ENCODE data around the gene AMH.

Gene AMH

DNA sequence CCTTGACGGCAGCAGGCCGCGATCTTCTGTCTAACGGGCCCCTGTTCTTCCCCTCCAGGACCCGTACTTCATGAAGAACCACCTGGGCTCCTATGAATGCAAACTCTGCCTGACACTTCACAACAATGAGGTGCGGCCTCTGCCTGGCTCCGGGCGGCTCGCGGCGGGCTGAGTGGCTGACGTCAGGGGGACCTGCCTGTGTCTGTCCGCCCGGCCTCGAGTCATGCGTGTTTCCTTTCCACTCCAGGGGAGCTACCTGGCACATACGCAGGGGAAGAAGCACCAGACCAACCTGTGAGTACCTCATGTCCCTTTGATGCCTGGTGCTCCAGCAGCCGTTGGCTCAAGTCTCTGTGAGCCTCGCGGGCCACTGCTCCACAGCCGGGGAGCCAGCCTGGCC, 4.6 kb upstream of the AMH start:
- no peak overlapping the region for H3K27ac ChIP-seq (ENCODE audit: low read length)
- H3K79me2 ChIP-seq (ENCODE audit: low read length): peaks cover 45% of the 10 kb centered on the region
- H2AFZ ChIP-seq (ENCODE audit: low read depth, low read length): no peak overlapping the region
- H3K4me1 ChIP-seq (ENCODE audit: low read length): peaks cover 4% of the 10 kb centered on the region; the same call in 1 of the 2 replicates
- TF ChIP-seq EZH2phosphoT487 (IDR thresholded peaks at IDR 0.05; ENCODE audit: low read depth): no peak
- TF ChIP-seq, protein P1, sequence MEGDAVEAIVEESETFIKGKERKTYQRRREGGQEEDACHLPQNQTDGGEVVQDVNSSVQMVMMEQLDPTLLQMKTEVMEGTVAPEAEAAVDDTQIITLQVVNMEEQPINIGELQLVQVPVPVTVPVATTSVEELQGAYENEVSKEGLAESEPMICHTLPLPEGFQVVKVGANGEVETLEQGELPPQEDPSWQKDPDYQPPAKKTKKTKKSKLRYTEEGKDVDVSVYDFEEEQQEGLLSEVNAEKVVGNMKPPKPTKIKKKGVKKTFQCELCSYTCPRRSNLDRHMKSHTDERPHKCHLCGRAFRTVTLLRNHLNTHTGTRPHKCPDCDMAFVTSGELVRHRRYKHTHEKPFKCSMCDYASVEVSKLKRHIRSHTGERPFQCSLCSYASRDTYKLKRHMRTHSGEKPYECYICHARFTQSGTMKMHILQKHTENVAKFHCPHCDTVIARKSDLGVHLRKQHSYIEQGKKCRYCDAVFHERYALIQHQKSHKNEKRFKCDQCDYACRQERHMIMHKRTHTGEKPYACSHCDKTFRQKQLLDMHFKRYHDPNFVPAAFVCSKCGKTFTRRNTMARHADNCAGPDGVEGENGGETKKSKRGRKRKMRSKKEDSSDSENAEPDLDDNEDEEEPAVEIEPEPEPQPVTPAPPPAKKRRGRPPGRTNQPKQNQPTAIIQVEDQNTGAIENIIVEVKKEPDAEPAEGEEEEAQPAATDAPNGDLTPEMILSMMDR (IDR thresholded peaks at IDR 0.05; ENCODE audit: low read depth, low read length): no peak
- peaks cover 75% of the 10 kb centered on the region for H3K36me3 ChIP-seq (replicated peaks; ENCODE audit: low read depth, low read length)
- H3K9me3 ChIP-seq (ENCODE audit: insufficient read depth, low read length): no peaks in the 10 kb centered on the region
- H3K4me2 ChIP-seq (ENCODE audit: low read length): no peak overlapping the region
- H3K4me3 ChIP-seq (ENCODE audit: low read length): no peak overlapping the region
- H3K9ac ChIP-seq (ENCODE audit: low read length): no peak overlapping the region
- no peaks in the 10 kb centered on the region for H3K27me3 ChIP-seq (ENCODE audit: low read depth, low read length)
- H4K20me1 ChIP-seq (ENCODE audit: insufficient read depth, low read length): peaks cover 70% of the 10 kb centered on the region

DNA sequence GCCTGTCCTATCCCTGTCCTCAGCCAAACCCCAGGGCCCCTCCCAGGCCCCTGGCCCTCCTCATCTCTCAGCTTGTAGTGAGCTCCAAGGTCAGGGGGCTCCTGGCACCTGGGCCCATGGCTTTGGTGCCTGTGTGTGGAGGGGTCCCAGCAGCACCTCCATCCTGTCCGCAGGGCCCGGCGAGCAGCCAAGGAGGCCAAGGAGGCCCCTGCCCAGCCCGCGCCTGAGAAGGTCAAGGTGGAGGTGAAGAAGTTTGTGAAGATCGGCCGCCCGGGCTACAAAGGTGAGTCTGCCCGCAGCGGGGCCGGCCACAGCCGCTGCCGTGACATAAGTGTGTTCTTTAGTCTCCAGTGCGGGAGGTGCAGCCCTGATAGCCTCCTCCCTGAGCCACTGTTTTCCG, 3.9 kb upstream of the AMH start:
- no peak for TF ChIP-seq EZH2phosphoT487 (IDR thresholded peaks at IDR 0.05; ENCODE audit: low read depth)
- TF ChIP-seq, protein P1 (IDR thresholded peaks at IDR 0.05; ENCODE audit: low read depth, low read length): no peak
- no peak overlapping the region for H3K27ac ChIP-seq (ENCODE audit: low read length)
- peaks cover 75% of the 10 kb centered on the region for H3K36me3 ChIP-seq (replicated peaks; ENCODE audit: low read depth, low read length)

DNA sequence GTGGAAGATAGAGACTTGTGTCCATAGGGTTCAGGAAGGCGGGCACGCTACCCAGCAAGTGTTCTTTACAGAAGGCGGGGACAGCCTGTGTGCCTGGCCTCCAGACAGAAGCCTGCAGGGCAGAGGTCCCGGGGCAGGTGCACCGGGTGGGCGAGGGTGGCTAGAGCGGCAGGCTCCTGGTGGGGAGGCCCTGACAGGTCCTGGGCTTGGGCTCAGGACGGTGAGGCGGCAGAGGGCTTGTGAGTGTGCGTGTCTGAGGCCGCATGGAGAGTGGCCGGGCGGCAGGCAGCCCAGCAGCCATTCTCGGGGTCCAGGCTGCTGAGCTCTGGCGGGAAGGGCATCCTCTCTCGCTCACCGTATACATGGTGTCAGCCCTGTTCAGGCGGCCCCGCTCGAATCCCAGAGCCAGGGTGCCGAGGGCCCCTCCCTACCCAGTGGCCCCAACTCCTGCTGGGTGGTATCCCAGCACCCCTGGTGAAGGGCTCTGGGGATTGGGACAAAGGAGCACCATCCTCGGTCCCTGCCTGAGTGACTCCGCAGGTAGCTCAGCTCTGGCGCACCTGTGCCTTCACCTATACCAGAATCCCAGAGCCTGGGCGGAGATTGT, 3.0 kb upstream of the AMH start:
- Histone ChIP-seq H3K4me2 (ENCODE audit: low read length) (no peak overlapping the region), H3K4me1 (ENCODE audit: low read length) (no peaks in the 10 kb centered on the region), H3K27me3 (ENCODE audit: low read depth, low read length) (no peaks in the 10 kb centered on the region), H3K27ac (ENCODE audit: low read length) (no peak overlapping the region), H4K20me1 (ENCODE audit: insufficient read depth, low read length) (peaks cover 53% of the 10 kb centered on the region), H3K4me3 (ENCODE audit: low read length) (no peak overlapping the region), H3K9me3 (ENCODE audit: insufficient read depth, low read length) (no peaks in the 10 kb centered on the region), H3K79me2 (ENCODE audit: low read length) (peaks cover 29% of the 10 kb centered on the region), H3K9ac (ENCODE audit: low read length) (no peak overlapping the region), H2AFZ (ENCODE audit: low read depth, low read length) (no peak overlapping the region), H3K36me3 (replicated peaks; ENCODE audit: low read depth, low read length) (peaks cover 71% of the 10 kb centered on the region)
- TF ChIP-seq EZH2phosphoT487 (IDR thresholded peaks at IDR 0.05; ENCODE audit: low read depth): no peak
- TF ChIP-seq, protein P1 (IDR thresholded peaks at IDR 0.05; ENCODE audit: low read depth, low read length): no peak

More for the DNA sequence above, 3.9 kb upstream of the AMH start:
- Histone ChIP-seq H3K79me2 (ENCODE audit: low read length) (peaks cover 37% of the 10 kb centered on the region), H3K9ac (ENCODE audit: low read length) (no peak overlapping the region), H2AFZ (ENCODE audit: low read depth, low read length) (no peak overlapping the region), H3K4me2 (ENCODE audit: low read length) (no peak overlapping the region), H4K20me1 (ENCODE audit: insufficient read depth, low read length) (peaks cover 62% of the 10 kb centered on the region), H3K4me3 (ENCODE audit: low read length) (no peak overlapping the region), H3K9me3 (ENCODE audit: insufficient read depth, low read length) (no peaks in the 10 kb centered on the region), H3K27me3 (ENCODE audit: low read depth, low read length) (no peaks in the 10 kb centered on the region), H3K4me1 (ENCODE audit: low read length) (no peaks in the 10 kb centered on the region)

DNA sequence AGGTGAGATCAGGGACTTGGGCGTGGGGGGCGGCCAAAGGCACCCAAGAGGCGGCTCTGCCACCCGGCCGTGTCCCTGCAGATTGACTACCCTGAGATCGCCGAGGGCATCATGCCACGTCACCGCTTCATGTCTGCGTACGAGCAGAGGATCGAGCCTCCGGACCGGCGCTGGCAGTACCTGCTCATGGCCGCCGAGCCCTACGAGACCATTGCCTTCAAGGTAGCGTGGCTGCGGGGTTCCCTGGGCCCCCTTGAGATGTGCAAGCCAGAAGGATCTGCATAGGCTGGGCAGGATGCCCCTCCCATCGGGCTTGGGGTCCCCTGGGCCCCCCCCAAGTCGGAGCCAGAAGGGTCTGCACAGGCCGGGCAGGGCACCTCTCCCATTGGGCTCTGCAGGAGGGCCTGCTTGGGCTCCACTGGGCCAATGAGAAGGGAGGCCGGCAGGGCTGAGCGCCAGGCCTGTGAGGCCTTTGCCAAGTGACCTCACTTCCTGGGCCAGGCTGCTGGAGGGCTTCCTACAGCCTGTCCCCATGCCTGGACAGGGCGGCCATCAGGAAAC, 2.2 kb upstream of the AMH start:
- Histone ChIP-seq H3K9ac (ENCODE audit: low read length) (no peak overlapping the region), H4K20me1 (ENCODE audit: insufficient read depth, low read length) (peaks cover 46% of the 10 kb centered on the region)
- TF ChIP-seq EZH2phosphoT487 (IDR thresholded peaks at IDR 0.05; ENCODE audit: low read depth): no peak
- TF ChIP-seq, protein P1 (IDR thresholded peaks at IDR 0.05; ENCODE audit: low read depth, low read length): no peak

More for the DNA sequence above, 2.2 kb upstream of the AMH start:
- Histone ChIP-seq H2AFZ (ENCODE audit: low read depth, low read length) (no peak overlapping the region), H3K4me1 (ENCODE audit: low read length) (no peaks in the 10 kb centered on the region), H3K4me2 (ENCODE audit: low read length) (no peak overlapping the region), H3K27me3 (ENCODE audit: low read depth, low read length) (no peaks in the 10 kb centered on the region), H3K4me3 (ENCODE audit: low read length) (no peak overlapping the region), H3K27ac (ENCODE audit: low read length) (no peak overlapping the region), H3K79me2 (ENCODE audit: low read length) (peaks cover 21% of the 10 kb centered on the region), H3K9me3 (ENCODE audit: insufficient read depth, low read length) (no peaks in the 10 kb centered on the region), H3K36me3 (replicated peaks; ENCODE audit: low read depth, low read length) (peaks cover 68% of the 10 kb centered on the region)
